Measurements from ENCODE around the gene P2RY6. TPM values are rescaled to one million over a fixed set of nuclear protein-coding genes. Genes with fewer than 3 reads are reported as not detected.

The P2RY6 gene
- polyA plus RNA-seq, 2 of the 4 experiments (the other 2 are of a cell fraction), result 6.8 to 8.8 TPM

- TF ChIP-seq CBX2 (IDR thresholded peaks at IDR 0.05; ENCODE audit: borderline replicate concordance, low read depth), result no peak
- TF ChIP-seq SREBF2 (IDR thresholded peaks at IDR 0.05), result no peak
- TF ChIP-seq FOSL2 (IDR thresholded peaks at IDR 0.05), result no peak
- TF ChIP-seq FOSL2 (CRISPR knock-in tag; IDR thresholded peaks at IDR 0.05), result no peak
- TF ChIP-seq ZNF302 (CRISPR knock-in tag; IDR thresholded peaks at IDR 0.05), result no peak
- TF ChIP-seq KDM1A (IDR thresholded peaks at IDR 0.05; ENCODE audit: low read depth), result no peak
- TF ChIP-seq ZFP36 (IDR thresholded peaks at IDR 0.05; ENCODE audit: borderline replicate concordance, partially characterized antibody), result no peak
- no peak for TF ChIP-seq ZC3H11A (IDR thresholded peaks at IDR 0.05)
- TF ChIP-seq RCOR1 (IDR thresholded peaks at IDR 0.05; ENCODE audit: low read depth, low read length), result no peak
- TF ChIP-seq PBX3 (IDR thresholded peaks at IDR 0.05), result no peak
- no peak for TF ChIP-seq SMC3 (IDR thresholded peaks at IDR 0.05)
- TF ChIP-seq ELK1 (IDR thresholded peaks at IDR 0.05; ENCODE audit: low read depth, low read length), result no peak
- no peak for TF ChIP-seq KDM5A (IDR thresholded peaks at IDR 0.05)
- no peak for TF ChIP-seq GATA3 (IDR thresholded peaks at IDR 0.05; ENCODE audit: borderline replicate concordance)
- TF ChIP-seq TFCP2L1 (CRISPR knock-in tag; IDR thresholded peaks at IDR 0.05), result 0 out of 2 replicates have a peak, but pooled peaks have one; percentile 44
- TF ChIP-seq FOSB (CRISPR knock-in tag; IDR thresholded peaks at IDR 0.05), result no peak
- peak in 1 of 2 experiments; percentile 42; a peak in 1 of 5 replicates for TF ChIP-seq JUN (IDR thresholded peaks at IDR 0.05)
- no peak; the same call in 1 of the 2 replicates for TF ChIP-seq MYC (IDR thresholded peaks at IDR 0.05; ENCODE audit: borderline replicate concordance, low read length)
- TF ChIP-seq EHMT2 (IDR thresholded peaks at IDR 0.05; ENCODE audit: low read depth), result no peak
- no peak for TF ChIP-seq USF2 (IDR thresholded peaks at IDR 0.05)
- no peak for TF ChIP-seq RFX5 (IDR thresholded peaks at IDR 0.05)
- TF ChIP-seq E2F6 (IDR thresholded peaks at IDR 0.05; ENCODE audit: borderline replicate concordance, low read depth), result no peak
- no peak for TF ChIP-seq HEYL (CRISPR knock-in tag; IDR thresholded peaks at IDR 0.05)
- 0 out of 2 replicates have a peak, but pooled peaks have one; percentile 27 for TF ChIP-seq PHF8 (IDR thresholded peaks at IDR 0.05; ENCODE audit: borderline replicate concordance, low read depth)
- no peak for TF ChIP-seq TP53 (CRISPR knock-in tag; IDR thresholded peaks at IDR 0.05)
- no peak for TF ChIP-seq CEBPB (IDR thresholded peaks at IDR 0.05)
- TF ChIP-seq ATOH8 (CRISPR knock-in tag; IDR thresholded peaks at IDR 0.05; ENCODE audit: low read depth), result no peak
- TF ChIP-seq CTCF (IDR thresholded peaks at IDR 0.05), result no peak
- no peak for TF ChIP-seq CHD2 (IDR thresholded peaks at IDR 0.05; ENCODE audit: low read length, partially characterized antibody)
These were observed 36.1 kb downstream of the P2RY6 start, which contains the start of gene ARHGEF17 (continued) for GRCh38 chr11:73308003-73308960.
